GM18508 (cell line): Measurements from ENCODE around the gene MAP3K7CL.

ENCODE experiments used
- ATAC-seq: cut with Tn5 transposase; IDR thresholded peaks from one replicate; pipeline ENCODE4 v1.9.1; 2021; ENCODE audit warnings: moderate number of reproducible peaks; ENCODE audit not compliant: insufficient read depth, unreplicated experiment

MAP3K7CL gene

GRCh38 chr21:29219165-29219770, 88.8 kb downstream of the MAP3K7CL start:
- no peak for ATAC-seq

DNA sequence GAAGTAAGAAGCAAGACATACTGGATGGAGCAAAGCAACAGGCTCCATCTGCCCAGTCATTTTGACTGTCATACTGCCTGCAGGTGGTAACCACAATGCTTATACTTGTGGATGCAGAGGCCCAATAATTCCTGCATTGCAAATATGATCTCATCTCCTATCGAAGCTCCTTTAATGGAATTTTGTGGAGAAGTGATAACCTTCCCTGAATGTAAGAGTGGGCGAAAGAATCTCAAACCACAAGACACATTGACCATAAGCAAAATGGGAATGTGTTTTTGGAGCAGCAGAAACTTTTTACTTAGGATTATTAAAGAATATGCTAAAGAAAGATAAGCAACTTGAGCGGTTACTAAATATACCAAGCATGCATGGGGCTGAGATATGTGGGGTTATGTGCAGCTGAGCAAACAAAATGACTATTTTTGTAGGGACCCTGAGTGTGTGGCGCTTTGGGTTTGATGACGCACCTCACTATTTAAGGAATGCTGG, 90.9 kb downstream of the MAP3K7CL start:
- no peak for ATAC-seq

DNA sequence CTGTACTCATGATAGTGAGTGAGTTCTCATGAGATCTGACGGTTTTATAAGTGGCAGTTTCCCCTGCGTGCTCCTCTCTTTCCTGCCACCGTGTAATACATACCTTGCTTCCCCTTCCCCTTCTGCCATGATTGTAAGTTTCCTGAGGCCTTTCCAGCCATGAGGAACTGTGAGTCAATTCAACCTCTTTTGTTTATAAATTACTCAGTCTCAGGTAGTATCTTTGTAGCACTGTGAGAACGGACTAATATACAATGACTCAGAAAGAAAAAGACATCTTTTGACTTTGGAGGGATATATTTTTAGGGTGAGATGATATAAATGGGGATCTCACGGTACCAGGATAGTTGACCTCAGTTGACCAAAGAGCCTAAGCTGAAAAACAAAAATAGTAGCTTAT, 93.6 kb downstream of the MAP3K7CL start:
- ATAC-seq, result no peak
